Osteocyte (in vitro differentiated cells): ENCODE measurements around the gene COL6A1. TPM values are rescaled to one million over a fixed set of nuclear protein-coding genes. Genes with fewer than 3 reads are reported as not detected.
A peak's percentile ranks its signal among the peaks of the same experiment; 100 is the strongest.

Experiments
- DNase-seq: peaks from one replicate; pipeline ENCODE4 v3.0.0; 2021; ENCODE audit warnings: mixed read lengths; ENCODE audit not compliant: unreplicated experiment; ENCODE audit errors: extremely low spot score
- H3K27ac Mint-ChIP-seq: one replicate; pipeline ENCODE4 v1.8.0; 2021; ENCODE audit warnings: mild to moderate bottlenecking, mixed read lengths; ENCODE audit not compliant: unreplicated experiment
- H3K27me3 Mint-ChIP-seq: one replicate; pipeline ENCODE4 v1.8.0; 2021; ENCODE audit warnings: mixed read lengths; ENCODE audit not compliant: unreplicated experiment
- H3K36me3 Mint-ChIP-seq: one replicate; pipeline ENCODE4 v1.8.0; 2021; ENCODE audit warnings: mixed read lengths; ENCODE audit not compliant: unreplicated experiment
- H3K4me1 Mint-ChIP-seq: one replicate; pipeline ENCODE4 v1.8.0; 2021; ENCODE audit warnings: mixed read lengths; ENCODE audit not compliant: unreplicated experiment
- H3K4me3 Mint-ChIP-seq: one replicate; pipeline ENCODE4 v1.8.0; 2021; ENCODE audit warnings: mild to moderate bottlenecking, moderate library complexity, mixed read lengths; ENCODE audit not compliant: unreplicated experiment
- H3K9me3 Mint-ChIP-seq: one replicate; pipeline ENCODE4 v1.8.0; 2021; ENCODE audit warnings: mixed read lengths; ENCODE audit not compliant: unreplicated experiment
- CTCF ChIP-seq: fragments of 200-600 bp; sonication (generic); IDR thresholded peaks from 2 replicates; pipeline ENCODE4 v1.5.0; 2021; ENCODE audit warnings: antibody characterized with exemption, mild to moderate bottlenecking, moderate library complexity
- total RNA-seq: library from RNA; stranded (reverse); gene quantifications from 2 replicates; pipeline ENCODE4 v1.2.1, GENCODE V29; 2021

The COL6A1 gene
- total RNA-seq, 1 donor from 2014 or later: 1,503 TPM

GRCh38 chr21:46022551-46023525 is 41.3 kb downstream of the COL6A1 start:
- no peaks in the 10 kb centered on the region for H3K9me3 Mint-ChIP-seq
- peaks cover 29% of the 10 kb centered on the region for H3K4me1 Mint-ChIP-seq
- H3K27ac Mint-ChIP-seq: no peak overlapping the region
- no peaks in the 10 kb centered on the region for H3K27me3 Mint-ChIP-seq
- no peaks in the 10 kb centered on the region for H3K36me3 Mint-ChIP-seq
- no peak overlapping the region for H3K4me3 Mint-ChIP-seq
- TF ChIP-seq CTCF: no peak
- DNase-seq: no peak

- DNase-seq: no peak
- H3K9me3 Mint-ChIP-seq: no peaks in the 10 kb centered on the region
- no peak overlapping the region for H3K27ac Mint-ChIP-seq
- peaks cover 36% of the 10 kb centered on the region for H3K4me1 Mint-ChIP-seq
- H3K27me3 Mint-ChIP-seq: no peaks in the 10 kb centered on the region
- no peaks in the 10 kb centered on the region for H3K36me3 Mint-ChIP-seq
- no peak for TF ChIP-seq CTCF
- H3K4me3 Mint-ChIP-seq: no peak overlapping the region
Observed at GRCh38 chr21:46023555-46023954, 42.0 kb downstream of the COL6A1 start.

GRCh38 chr21:46024141-46024540 is 42.6 kb downstream of the COL6A1 start:
- no peak for DNase-seq
- Mint-ChIP-seq H3K9me3 (peaks cover 3% of the 10 kb centered on the region), H3K4me3 (no peak overlapping the region), H3K27me3 (no peaks in the 10 kb centered on the region), H3K27ac (no peak overlapping the region), H3K36me3 (peaks cover 3% of the 10 kb centered on the region), H3K4me1 (peaks cover 40% of the 10 kb centered on the region)
- TF ChIP-seq CTCF: no peak

GRCh38 chr21:46025113-46025770 is 43.7 kb downstream of the COL6A1 start:
- Mint-ChIP-seq H3K27ac (peak overlapping the region; percentile 86), H3K9me3 (peaks cover 14% of the 10 kb centered on the region), H3K27me3 (no peaks in the 10 kb centered on the region), H3K4me1 (peaks cover 41% of the 10 kb centered on the region), H3K4me3 (no peak overlapping the region), H3K36me3 (peaks cover 7% of the 10 kb centered on the region)
- DNase-seq: no peak
- no peak for TF ChIP-seq CTCF
